GM21360 (cell line): Measurements from ENCODE around the gene NT5C2.
"Not testable (repeated sequence)": the region's sequence is repeated elsewhere in the genome, so short reads cannot be mapped to it uniquely, and the experiment has no call there.

ENCODE experiments used
- ATAC-seq: cut with Tn5 transposase; IDR thresholded peaks from one replicate; pipeline ENCODE4 v1.9.1; 2021; ENCODE audit warnings: mild to moderate bottlenecking, moderate library complexity; ENCODE audit not compliant: unreplicated experiment

NT5C2 gene

GRCh38 chr10:103193107-103193819 is at the start of gene NT5C2:
NT5C2 (minus strand) TSS chr10:103193272; CDS start chr10:103174958, 18,314 bp downstream.
- peak; percentile 61 for ATAC-seq

DNA sequence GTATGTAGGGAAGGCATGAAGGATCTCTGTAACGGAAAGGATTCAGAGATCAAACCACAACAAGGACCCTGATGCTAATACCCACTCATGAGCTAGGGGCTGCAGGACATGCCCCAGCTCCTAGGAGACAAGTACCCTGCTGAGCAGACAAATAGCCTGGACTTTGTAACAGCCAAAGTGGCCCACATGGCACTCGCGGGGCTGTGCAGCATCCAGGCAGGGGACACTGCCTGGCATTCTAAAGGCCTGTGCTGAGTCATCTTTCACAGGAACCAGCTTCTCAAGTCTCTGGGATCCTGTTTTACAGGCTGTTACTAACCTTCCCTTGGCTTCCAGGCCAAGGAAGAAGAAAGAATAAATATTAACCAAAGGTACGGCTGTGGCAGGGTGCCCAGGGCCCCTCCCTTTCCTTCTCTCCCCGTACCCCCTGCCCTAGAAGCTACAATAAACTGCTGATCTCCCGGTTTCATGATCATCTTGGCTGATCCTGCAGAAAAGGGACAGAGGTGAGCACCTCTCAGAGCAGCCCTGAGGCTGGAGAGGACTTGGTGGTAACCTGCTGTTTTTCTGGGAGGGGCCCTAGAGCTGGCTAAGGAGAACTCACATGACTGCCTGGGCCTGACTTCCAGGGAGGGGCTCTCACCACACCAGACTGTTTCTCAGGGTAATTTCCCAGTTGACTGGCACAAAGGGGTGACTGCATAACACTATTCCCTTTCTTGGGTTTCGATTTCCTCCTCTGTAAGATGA is 48.4 kb upstream of the NT5C2 start:
- no peak for ATAC-seq

- ATAC-seq: no peak
Observed at GRCh38 chr10:103238506-103239252, 45.6 kb upstream of the NT5C2 start.

- no peak for ATAC-seq
Observed at GRCh38 chr10:103235775-103236174, 42.7 kb upstream of the NT5C2 start.

DNA sequence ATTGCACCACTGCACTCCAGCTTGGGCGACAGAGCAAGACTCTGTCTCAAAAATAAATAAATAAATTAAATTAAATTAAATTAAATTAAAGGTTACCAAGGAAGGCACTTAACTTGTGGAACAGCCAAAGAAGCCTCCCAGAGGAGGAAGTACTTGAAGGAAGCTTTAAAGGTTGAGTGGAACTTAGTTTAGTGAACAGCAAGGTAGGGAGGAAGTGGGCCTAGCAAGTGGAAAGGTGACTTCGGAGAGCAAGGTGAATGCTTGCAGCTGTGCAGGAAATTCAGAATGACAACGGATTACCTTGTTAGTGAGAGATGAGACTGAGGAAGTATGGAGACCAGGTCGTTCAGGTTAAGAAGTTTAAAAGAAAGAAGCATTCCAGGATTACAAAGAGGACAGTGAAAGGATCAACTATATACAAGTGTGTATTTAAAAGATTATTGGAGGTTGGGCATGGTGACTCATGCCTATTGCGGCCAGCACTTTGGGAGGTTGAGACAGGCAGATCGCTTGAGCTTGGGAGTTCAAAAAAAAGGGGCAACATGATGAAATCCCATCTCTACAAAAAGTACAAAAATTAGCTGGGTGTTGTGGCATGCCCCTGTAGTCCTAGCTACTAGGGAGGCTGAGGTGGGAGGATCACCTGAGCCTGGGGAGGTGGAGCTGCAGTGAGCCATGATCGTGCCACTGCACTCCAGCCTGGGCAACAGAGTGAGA is 39.9 kb upstream of the NT5C2 start:
- ATAC-seq: no peak

DNA sequence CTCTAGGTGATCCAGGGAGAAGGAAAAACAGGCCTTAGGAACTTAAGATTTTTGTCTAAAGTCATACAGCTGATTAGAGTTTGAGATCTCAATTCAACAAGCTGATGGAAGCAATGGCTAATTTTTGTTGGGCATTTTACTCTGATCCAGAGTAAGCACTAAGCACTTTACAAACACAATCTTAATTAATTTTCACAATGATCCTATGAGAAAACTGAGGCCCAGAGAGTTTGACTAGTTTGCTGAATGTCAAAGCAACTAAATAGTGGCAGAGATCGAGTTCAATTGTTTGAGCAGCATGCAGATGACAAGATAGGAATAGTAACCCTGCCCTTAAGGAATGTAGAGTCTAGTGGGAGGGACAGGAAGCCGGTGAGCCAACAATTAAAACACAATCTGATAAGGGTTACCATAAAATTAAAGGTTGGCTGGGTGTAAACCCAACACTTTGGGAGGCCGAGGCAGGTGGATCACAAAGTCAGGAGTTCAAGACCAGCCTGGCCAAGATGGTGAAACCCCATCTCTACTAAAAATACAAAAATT is 39.1 kb upstream of the NT5C2 start:
- ATAC-seq: no peak

DNA sequence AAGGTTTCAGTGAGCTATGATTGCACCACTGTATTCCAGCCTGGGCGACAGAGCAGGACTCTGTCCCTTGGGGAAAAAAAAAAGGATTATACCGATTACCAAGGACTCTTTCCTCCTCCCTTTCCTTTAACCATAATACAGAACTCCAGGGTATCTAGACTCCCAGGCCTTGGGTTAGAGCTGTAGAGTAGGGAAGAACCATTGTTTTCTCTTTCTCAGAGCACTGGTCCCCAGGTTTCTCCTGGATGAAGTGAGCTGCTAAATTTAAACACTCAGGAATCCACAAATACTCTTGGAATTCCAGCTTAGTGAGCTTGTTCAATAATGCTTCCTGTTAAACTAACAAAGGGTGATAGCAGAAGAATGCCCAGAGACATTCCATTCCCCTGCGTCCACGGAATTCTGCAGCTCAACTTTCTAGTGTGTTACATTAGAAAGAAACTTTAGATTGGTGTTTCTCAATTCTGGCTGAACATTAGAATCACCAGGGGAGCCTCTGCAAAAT is 38.0 kb upstream of the NT5C2 start:
- no peak for ATAC-seq

DNA sequence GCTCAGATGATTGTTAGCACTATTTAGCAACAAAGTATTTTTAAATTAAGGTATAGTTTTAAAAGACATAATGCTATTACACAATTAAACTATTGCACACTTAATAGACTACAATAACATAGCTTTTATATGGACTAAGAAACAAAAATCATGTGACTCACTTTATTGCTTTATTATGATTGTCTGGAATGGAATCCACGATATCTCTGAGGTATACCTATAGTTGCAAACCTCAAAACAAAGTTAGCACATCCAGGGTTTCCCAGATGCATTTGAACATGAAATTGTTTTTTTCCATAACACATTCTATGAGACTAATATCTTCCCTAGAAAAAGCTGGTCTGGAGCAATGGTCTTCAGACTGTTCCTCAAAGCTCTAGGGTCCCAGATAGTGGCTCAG is 34.3 kb upstream of the NT5C2 start:
- no peak for ATAC-seq

GRCh38 chr10:103225939-103226338 is 32.9 kb upstream of the NT5C2 start:
- no peak for ATAC-seq

GRCh38 chr10:103224721-103225120 is 31.6 kb upstream of the NT5C2 start:
- ATAC-seq: not testable (repeated sequence)

DNA sequence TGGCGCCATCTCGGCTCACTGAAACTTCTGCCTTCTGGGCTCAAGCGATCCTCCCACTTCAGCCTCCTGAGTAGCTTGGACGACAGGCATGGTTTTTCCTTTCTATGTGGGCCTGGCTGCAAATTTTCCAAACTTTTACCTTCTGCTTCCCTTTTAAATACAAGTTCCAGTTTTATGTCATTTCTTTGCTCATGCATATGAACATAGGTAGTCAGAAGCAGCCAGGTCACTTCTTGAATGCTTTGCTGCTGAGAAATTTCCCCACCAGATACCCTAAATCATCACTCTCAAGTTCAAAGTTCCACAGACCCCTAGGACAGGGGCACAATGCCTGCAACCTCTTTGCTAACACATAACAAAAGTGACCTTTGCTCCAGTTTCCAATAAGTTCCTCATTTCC is 31.1 kb upstream of the NT5C2 start:
- no peak for ATAC-seq

DNA sequence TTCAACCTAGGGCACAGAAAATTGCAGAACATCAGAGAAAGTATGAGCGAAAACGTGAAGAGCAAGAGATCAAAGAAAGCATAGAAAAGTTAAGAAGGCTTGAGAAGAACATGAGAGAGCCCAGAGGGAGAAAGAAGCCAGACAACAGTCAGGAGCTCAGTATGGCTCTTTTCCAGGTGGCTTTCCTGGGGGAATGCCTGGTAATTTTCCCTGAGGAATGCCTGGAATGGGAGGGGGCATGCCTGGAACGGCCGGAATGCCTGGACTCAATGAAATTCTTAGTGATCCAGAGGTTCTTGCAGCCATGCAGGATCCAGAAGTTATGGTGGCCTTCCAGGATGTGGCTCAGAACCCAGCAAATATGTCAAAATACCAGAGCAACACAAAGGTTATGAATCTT is 23.3 kb upstream of the NT5C2 start:
- ATAC-seq: not testable (repeated sequence)

DNA sequence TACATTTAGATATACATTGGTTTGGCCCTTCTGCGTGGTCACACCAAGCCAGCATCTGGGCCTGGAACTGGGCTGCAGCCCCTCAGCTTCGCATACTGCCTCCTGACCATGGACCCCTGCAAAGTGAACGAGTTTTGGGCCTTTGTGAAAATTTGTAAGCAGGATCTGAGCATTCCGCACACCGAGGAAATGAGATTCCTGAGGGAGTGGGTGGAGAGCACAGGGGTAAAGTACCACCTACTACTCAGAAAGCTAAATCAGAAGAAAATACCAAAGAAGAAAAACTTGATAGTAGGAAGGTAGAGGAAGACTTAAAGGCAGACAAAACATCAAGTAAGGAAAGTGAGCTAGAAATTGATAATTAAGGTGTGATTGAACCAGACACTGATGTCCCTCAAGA is 22.5 kb upstream of the NT5C2 start:
- ATAC-seq: no peak

GRCh38 chr10:103210262-103210661 is 17.2 kb upstream of the NT5C2 start:
- ATAC-seq: not testable (repeated sequence)

DNA sequence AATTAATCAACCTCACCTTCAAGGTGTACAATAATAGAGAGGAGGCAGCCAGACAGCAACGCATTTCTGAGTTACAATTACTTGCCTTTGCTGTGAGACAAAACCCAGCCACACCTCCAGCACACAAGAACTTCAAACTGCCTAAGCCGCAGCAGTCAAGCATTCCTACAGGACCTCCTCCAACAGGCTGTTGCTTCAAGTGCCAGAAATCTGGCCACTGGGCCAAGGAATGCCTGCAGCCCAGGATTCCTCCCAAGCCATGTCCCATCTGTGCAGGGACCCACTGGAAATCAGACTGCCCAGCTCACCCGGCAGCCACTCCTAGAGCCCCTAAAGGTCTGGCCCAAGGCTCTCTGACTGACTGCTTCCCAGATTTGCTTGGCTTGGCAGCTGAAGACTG is 14.6 kb upstream of the NT5C2 start:
- ATAC-seq: not testable (repeated sequence)

GRCh38 chr10:103207141-103207540 is 14.1 kb upstream of the NT5C2 start:
- no peak for ATAC-seq

GRCh38 chr10:103206715-103207114 is 13.6 kb upstream of the NT5C2 start:
- ATAC-seq: not testable (repeated sequence)

GRCh38 chr10:103205401-103205800 is 12.3 kb upstream of the NT5C2 start:
- not testable (repeated sequence) for ATAC-seq

- no peak for ATAC-seq
Observed at GRCh38 chr10:103204353-103205255, 11.5 kb upstream of the NT5C2 start.
